Endothelial cell of umbilical vein (primary cell): Measurements from ENCODE around the gene ABCC10. TPM values are rescaled to one million over a fixed set of nuclear protein-coding genes. Genes with fewer than 3 reads are reported as not detected.

Experiments
- BruUV-seq: library from RNA; stranded (reverse); fragments of 400-500 nt; replicated peaks from 2 replicates; lab custom pipeline; 2021; lab: Mats Ljungman, UMichigan
- CTCF ChIA-PET: fragments of 300-600, 350-600 bp; sonication (Branson Sonifier 250); formaldehyde crosslinking; loops from one replicate; lab custom pipeline; 2021; ENCODE audit warnings: antibody characterized with exemption, inconsistent platforms; lab: Charles Lee
- POLR2A ChIA-PET: fragments of 300-600, 350-600 bp; sonication (Branson Sonifier 250); formaldehyde crosslinking; loops from one replicate; lab custom pipeline; 2021; ENCODE audit warnings: antibody characterized with exemption, inconsistent platforms; lab: Charles Lee
- DNase-seq: peaks from one replicate; pipeline ENCODE4 v3.0.0-alpha.2; 2011; ENCODE audit warnings: low read depth, low spot score
- FAIRE-seq: peaks from 2 replicates; lab custom pipeline; 2011; peaks lifted over from hg19 to GRCh38; lab: Jason Lieb, UNC
- H2AFZ ChIP-seq: 2 replicates; pipeline ENCODE4 v1.6.0; 2012; ENCODE audit warnings: low read depth, low read length, control low read depth, inconsistent platforms
- H3K27ac ChIP-seq: 2 replicates; pipeline ENCODE4 v1.5.1; 2011; ENCODE audit warnings: low read depth, mild to moderate bottlenecking, control low read depth, low read length, moderate library complexity; ENCODE audit not compliant: insufficient read depth
- H3K27me3 ChIP-seq, 2 experiments: 2 replicates each; pipeline versions ENCODE4 v1.6.0 to v1.6.1; 2011; ENCODE audit warnings: low read length in 2 of 2, mixed read lengths in 1 of 2; ENCODE audit not compliant: control insufficient read depth in 2 of 2, insufficient read depth in 2 of 2
- H3K36me3 ChIP-seq, 2 experiments: 2 replicates in 1 of 2; 3 replicates in 1 of 2; pipeline ENCODE4 v1.5.1; 2011; ENCODE audit warnings: low read length in 2 of 2, mild to moderate bottlenecking in 1 of 2, moderate library complexity in 1 of 2; ENCODE audit not compliant: control insufficient read depth in 2 of 2, insufficient read depth in 2 of 2; ENCODE audit errors: extremely low read depth in 1 of 2
- H3K4me1 ChIP-seq: 3 replicates; pipeline ENCODE4 v1.5.1; 2011; ENCODE audit warnings: mild to moderate bottlenecking, low read length; ENCODE audit not compliant: control insufficient read depth, insufficient read depth; ENCODE audit errors: extremely low read depth
- H3K4me2 ChIP-seq: 2 replicates; pipeline ENCODE4 v1.6.1; 2011; ENCODE audit warnings: low read length, control low read depth, mixed read lengths; ENCODE audit not compliant: insufficient read depth
- H3K4me3 ChIP-seq, 3 experiments: fragments of 200-600 bp in 1 of 3; sonication (generic), shearing (Covaris generic) in 1 of 3; replicated peaks in 1 of 3; 2 replicates each; pipeline ENCODE4 v1.5.1; 2011 to 2016; ENCODE audit warnings: control low read depth in 3 of 3, low read length in 3 of 3, mild to moderate bottlenecking in 2 of 3, inconsistent platforms in 1 of 3, low read depth in 1 of 3, moderate library complexity in 1 of 3; ENCODE audit not compliant: insufficient read depth in 1 of 3
- H3K79me2 ChIP-seq: 2 replicates; pipeline ENCODE4 v1.6.0; 2012; ENCODE audit warnings: low read length, inconsistent platforms; ENCODE audit not compliant: control insufficient read depth, insufficient read depth
- H3K9ac ChIP-seq: replicated peaks from 2 replicates; pipeline ENCODE3; 2011; ENCODE audit warnings: low read length, control low read depth; ENCODE audit not compliant: insufficient read depth; ENCODE audit errors: extremely low read depth
- H3K9me1 ChIP-seq: replicated peaks from 3 replicates; pipeline ENCODE4 v1.6.0; 2011; ENCODE audit warnings: mild to moderate bottlenecking, low read length; ENCODE audit not compliant: control insufficient read depth, insufficient read depth; ENCODE audit errors: extremely low read depth
- H3K9me3 ChIP-seq: replicated peaks from 2 replicates; pipeline ENCODE4 v1.5.1; 2012; ENCODE audit warnings: low read length, inconsistent platforms; ENCODE audit not compliant: control insufficient read depth, insufficient read depth
- H4K20me1 ChIP-seq: replicated peaks from 2 replicates; pipeline ENCODE3; 2011; ENCODE audit warnings: mild to moderate bottlenecking, low read length; ENCODE audit not compliant: control insufficient read depth, insufficient read depth; ENCODE audit errors: extremely low read depth
- CTCF ChIP-seq, 2 donors: IDR thresholded peaks; 1 replicate in 1 of 2; 2 replicates in 1 of 2; pipeline ENCODE4 v1.5.1; 2011; ENCODE audit warnings: low read length in 2 of 2, mild to moderate bottlenecking in 2 of 2, moderate library complexity in 2 of 2, control low read depth in 1 of 2, inconsistent platforms in 1 of 2, low read depth in 1 of 2; ENCODE audit not compliant: insufficient read depth in 1 of 2; ENCODE audit errors: extremely low read depth in 1 of 2
- EZH2 ChIP-seq: IDR thresholded peaks from 2 replicates; pipeline ENCODE4 v1.6.1; 2012; ENCODE audit warnings: borderline replicate concordance, low read depth, mild to moderate bottlenecking, moderate library complexity, low read length, inconsistent platforms; ENCODE audit not compliant: severe bottlenecking
- FOS ChIP-seq: IDR thresholded peaks from 2 replicates; pipeline ENCODE4 v1.6.1; 2011; ENCODE audit warnings: mild to moderate bottlenecking, low read length, moderate library complexity, borderline replicate concordance; ENCODE audit not compliant: insufficient read depth
- GATA2 ChIP-seq: IDR thresholded peaks from 2 replicates; pipeline ENCODE4 v1.7.0; 2011; ENCODE audit warnings: low read depth, mild to moderate bottlenecking, moderate library complexity, mixed read lengths, low read length; ENCODE audit not compliant: insufficient read length, insufficient read depth
- JUN ChIP-seq: IDR thresholded peaks from 2 replicates; pipeline ENCODE4 v1.6.1; 2011; ENCODE audit warnings: borderline replicate concordance, low read depth; ENCODE audit not compliant: insufficient read length, insufficient read depth
- MAX ChIP-seq: IDR thresholded peaks from 2 replicates; pipeline ENCODE4 v1.6.1; 2011; ENCODE audit not compliant: insufficient read depth, insufficient read length
- MYC ChIP-seq: IDR thresholded peaks from one replicate; pipeline ENCODE4 v1.6.1; 2011; ENCODE audit warnings: mild to moderate bottlenecking, low read depth, low read length
- POLR2A ChIP-seq: IDR thresholded peaks from 2 replicates; pipeline ENCODE4 v1.6.1; 2012; ENCODE audit warnings: low read depth, mild to moderate bottlenecking, control low read depth, low read length
- POLR2AphosphoS5 ChIP-seq: IDR thresholded peaks from 2 replicates; pipeline ENCODE4 v1.6.1; 2012; ENCODE audit warnings: low read depth, mild to moderate bottlenecking, control low read depth, low read length, moderate library complexity; ENCODE audit not compliant: insufficient read depth
- dilution Hi-C: fragments of 300-500 bp; cut with MboI; formaldehyde crosslinking; loops from one replicate; pipeline ENCODE4 v1.15.0; 2019; ENCODE audit warnings: low sequenced_read_pairs; ENCODE audit not compliant: extremely low pct_ligation_motif_present
- intact Hi-C: fragments of 100-400 bp; cut with micrococcal nuclease; formaldehyde crosslinking; loops from one replicate; pipeline ENCODE4 v1.10.0; 2022
- polyA plus RNA-seq, 4 experiments: library from polyadenylated mRNA; depleted of rRNA in 3 of 4; stranded (reverse) in 3 of 4; unstranded in 1 of 4; fragments of >200 nt; gene quantifications; 2 replicates each; pipeline versions ENCODE4 v1.2.1 to v1.2.3, GENCODE V29; 2011 to 2012; ENCODE audit warnings: missing spikeins in 1 of 4
- total RNA-seq: library from RNA; stranded (reverse); gene quantifications from 2 replicates; pipeline ENCODE4 v1.2.3, GENCODE V29; 2021

The ABCC10 gene
- total and polyA plus RNA-seq, 2 donors (not counting 3 experiments of a cell fraction or from before 2014, with no cell fraction given): 29.2 to 37.9 TPM

- H3K4me2 ChIP-seq: no peak overlapping the region
- FAIRE-seq: no peak
- H3K9ac ChIP-seq: no peak overlapping the region
- no peaks in the 10 kb centered on the region for H3K4me1 ChIP-seq
- no peaks in the 10 kb centered on the region for H3K36me3 ChIP-seq
- H3K9me3 ChIP-seq: no peaks in the 10 kb centered on the region
- intact Hi-C loops (no loop called here), dilution Hi-C loops (no loop called here)
- ChIA-PET POLR2A (no interaction called here), CTCF (interaction anchor here (0.6 to 21.3 kb wide), 4 partner anchors 13 to 476 kb away, joined by 3 to 289 read pairs (median 4); partner anchors contain the start of gene LRRC73)
- TF ChIP-seq GATA2 (no peak), POLR2A (no peak), MYC (no peak), EZH2 (no peak), POLR2AphosphoS5 (no peak), FOS (no peak), JUN (no peak), CTCF (IDR thresholded peaks at IDR 0.05; ENCODE audit: extremely low read depth in 1 of 2, insufficient read depth in 1 of 2, low read depth in 1 of 2, low read length in 2 of 2) (no peak), MAX (no peak)
- H3K4me3 ChIP-seq: no peak overlapping the region
- no peaks in the 10 kb centered on the region for H3K79me2 ChIP-seq
- no peak for DNase-seq
- no peaks in the 10 kb centered on the region for H4K20me1 ChIP-seq
- BruUV-seq: no TSS peak
- no peak overlapping the region for H2AFZ ChIP-seq
- H3K9me1 ChIP-seq: no peaks in the 10 kb centered on the region
- H3K27me3 ChIP-seq: peaks cover 11 to 18% of the 10 kb centered on the region in 2 experiments
- no peak overlapping the region for H3K27ac ChIP-seq
Observed at GRCh38 chr6:43461936-43462335, 34.6 kb downstream of the ABCC10 start.
